GM19240 (cell line): ENCODE results near the gene MTMR3.

Experiments
- DNase-seq: peaks from one replicate; pipeline ENCODE4 v3.0.0; 2011; ENCODE audit warnings: low spot score; ENCODE audit not compliant: insufficient read length

MTMR3 gene

DNA sequence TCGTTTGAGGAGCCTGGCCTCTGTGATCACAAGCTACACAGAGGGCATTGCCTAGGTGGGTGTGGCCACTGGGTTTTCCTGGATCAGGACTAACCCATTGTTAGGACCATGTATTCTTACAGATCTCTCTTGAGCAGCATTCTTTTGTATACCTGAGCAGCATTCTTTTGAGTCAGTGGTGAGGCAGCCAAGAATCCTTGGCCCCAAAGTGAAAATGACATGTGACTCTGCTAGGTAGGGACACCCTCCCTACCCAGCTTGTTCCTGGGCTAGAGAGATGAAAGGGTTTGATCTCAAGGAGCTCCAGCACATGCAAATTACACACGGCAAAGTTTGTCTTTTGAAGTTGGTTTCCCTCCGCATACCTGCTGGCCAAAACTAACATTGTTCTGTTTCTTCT lies 142.2 kb downstream of the MTMR3 start:
- DNase-seq: no peak

DNA sequence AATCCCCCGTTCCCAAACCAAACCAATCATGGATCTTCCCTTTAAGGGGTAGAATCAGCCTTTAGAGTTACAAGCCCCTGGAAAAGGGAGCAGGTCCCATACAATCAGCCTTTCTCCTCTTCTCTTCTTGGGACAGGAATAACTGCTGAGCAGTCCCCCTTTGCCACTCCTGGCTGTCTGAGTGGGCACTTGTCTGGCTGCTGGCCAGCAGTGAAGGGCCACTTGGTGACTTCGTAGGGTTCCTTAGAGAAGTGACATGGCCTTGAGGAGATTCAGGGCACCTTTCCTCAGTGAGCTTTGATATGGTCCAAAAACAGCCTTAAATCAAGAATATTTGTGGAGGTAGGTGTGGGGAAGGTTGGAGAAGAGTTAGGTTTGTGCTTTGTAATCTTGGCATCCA lies 143.8 kb downstream of the MTMR3 start:
- no peak for DNase-seq

DNA sequence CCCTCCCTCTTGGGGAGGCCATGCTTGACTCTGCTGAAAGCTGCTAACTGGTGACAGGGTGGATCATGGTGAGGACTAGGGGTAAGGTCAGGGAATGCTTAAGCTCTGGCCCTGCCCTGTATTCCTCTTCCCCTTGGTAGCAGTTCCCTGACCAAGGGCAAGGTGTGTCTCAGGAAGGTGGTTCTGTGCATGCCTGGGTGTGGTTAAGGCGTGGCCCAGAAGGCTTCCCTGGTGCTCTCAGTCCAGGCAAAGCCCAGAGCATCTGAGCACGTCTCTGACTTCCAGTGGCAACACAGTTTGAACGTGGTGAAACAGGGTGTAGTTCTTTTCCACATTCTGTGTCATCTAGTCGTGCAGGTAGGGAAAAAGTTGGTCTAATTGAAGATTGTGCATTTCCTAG lies 144.2 kb downstream of the MTMR3 start:
- no peak for DNase-seq

DNA sequence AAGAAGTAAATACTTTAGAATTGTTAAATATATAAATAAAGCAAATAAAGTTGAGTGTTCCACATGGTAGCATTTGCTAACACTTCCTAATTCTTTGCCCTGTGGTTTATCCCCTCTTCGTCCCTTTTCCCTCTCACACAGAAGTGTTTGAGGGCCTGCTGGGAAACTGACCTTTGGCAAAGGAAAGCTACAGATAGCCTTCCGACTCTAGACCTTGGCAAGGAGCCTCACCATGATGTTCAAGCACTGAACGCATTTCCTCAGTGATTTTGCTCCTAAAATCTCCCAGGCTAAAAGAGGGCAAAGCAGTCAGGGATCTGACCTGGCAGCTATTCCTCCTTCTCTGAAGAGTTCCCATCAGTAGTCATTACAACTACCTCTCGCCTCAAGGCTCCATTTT lies 144.8 kb downstream of the MTMR3 start:
- no peak for DNase-seq

DNA sequence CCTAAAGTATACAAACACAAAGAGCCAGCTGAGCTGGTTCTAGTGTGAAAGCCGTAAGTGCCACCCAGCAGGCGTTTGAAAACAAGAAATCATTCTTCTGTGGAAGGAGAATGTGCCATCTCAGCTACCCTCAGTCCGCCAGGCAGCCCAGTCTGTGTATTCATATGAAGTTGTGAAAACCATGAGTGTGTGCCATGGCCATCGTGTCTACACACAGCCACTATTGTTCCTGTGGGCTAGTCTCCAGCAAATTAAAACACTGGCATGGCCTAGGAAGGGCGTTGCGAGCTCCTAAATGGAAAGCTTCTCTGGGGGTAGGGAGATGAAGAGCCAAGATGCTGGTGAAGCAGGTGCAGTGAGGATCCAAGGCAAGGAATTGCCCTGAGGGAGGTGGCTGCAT lies 145.8 kb downstream of the MTMR3 start:
- DNase-seq: no peak

DNA sequence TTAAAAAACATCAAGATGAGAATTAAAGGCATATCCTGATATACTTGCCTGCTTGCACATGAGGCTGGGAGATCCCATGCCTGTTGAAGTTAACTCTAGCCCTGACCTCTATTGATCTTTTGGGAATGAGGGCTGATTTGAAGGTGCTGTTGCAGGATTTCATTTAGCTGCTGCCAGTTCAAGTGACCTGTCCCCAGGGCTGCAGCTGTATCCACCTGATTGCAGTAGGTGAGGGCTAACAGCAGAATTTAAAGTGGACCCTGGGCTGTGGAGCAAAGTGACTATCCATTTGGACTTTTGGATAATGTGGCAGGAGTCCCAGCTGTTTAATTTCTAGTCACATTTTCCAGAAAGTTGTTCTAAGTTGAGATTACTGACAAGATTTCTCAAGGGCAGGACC lies 146.5 kb downstream of the MTMR3 start:
- DNase-seq: no peak

DNA sequence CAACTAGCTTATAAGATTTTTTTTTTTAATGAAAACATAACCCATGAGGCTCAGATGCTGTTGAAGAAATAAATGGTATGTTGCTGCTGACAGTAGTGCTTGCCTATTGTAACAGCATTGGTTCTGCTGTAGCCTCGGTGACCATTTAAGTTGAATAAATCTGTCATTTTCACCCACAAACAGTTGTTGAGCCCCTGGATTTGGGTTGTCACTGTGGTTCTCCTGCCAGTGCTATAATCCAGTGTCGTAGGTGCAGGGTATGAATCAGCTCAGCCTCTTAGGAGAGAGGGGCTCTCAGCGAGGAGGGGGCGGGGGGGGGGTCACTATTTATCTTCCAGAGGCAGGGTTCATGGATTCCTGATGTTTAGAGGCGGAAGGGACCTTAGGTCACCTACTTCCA lies 147.4 kb downstream of the MTMR3 start:
- no peak for DNase-seq

DNA sequence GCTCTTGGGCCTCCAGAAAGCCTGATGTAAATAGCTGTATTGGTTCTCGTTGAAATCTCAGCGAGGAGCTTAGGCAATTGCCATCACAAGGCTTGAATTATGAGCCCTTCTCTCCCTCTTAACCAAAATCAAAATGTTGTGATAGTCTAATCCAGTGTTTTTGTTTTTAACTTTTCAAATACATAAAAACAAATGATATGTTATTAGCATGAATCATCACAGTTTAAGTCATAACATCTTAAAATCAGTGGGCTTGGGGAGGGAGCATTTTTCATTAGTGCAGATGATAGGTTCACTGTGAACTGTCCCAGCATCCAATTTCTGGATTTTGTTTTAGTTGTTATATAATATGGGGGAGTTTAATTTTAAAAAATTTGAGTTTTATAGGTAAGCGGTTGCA lies 148.4 kb downstream of the MTMR3 start:
- no peak for DNase-seq

DNA sequence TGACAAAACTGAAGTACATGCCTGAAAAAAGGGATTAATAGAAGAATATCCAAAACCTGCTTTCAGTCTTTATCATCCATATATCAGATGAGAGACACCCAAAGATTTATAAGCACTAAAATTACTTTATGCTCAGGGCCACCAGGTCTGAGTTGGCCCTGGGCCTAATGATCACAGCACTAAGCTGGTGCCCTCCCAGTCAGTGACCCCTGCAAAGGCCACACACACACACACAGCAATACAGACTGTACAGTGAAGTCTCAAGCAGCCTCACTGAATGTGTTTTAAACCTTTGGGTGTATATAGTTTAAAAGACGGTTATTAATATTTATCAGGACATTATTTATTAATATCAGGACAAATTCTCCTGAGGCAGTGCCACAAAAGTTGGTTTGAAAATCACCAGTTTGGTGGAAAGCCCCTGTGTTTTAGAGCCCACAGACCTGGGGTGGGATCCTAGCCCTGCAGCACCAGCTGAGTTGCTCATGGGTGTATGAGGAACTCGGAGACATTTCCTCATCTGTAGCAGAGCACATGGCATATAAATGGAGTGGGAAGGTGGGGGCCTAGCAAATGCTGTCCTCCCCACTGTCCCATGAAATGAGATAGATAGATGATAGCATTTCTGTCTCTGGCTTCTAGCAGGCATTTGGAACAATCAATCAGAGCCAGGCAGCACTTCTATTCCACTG lies 148.9 kb downstream of the MTMR3 start:
- no peak for DNase-seq

DNA sequence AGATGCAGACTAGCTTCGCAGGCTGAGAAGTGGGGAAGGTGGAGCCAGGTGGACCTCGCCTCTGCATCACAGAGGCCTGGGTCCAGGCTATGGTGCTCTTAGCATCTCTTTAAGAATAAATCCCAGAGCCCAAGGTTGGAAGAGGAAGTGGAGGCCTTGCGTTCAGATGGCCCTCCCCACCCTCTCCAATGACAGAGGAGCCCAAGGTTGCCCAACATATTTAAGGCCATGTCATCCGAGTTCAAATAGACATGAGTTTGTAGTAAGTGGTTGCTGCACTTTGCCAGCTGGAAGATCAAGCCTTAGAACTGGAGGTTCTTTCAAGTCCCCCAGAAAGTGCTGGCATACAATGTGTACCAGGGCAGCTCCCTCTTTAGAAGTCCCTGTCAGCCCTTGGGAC lies 150.2 kb downstream of the MTMR3 start:
- DNase-seq: no peak

DNA sequence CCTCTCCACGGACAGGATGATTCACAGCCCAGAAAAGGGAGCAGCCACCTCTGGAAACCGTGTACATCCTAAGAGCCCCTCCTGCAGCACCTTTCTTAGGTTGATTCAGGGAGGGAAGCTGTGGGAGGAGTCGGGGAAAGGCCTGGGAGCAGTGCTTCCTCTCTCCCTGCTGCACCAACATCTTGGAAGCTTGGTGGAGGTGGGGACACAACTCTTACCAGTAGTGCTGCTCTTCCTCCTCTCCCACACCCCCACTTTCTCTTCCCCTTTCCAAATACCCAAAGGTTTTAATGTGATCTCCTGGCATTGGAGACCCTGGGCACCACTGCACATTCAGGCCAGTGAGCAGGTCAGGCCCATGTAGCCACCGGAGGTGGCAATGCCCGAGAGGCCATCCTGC lies 150.9 kb downstream of the MTMR3 start:
- DNase-seq: no peak

DNA sequence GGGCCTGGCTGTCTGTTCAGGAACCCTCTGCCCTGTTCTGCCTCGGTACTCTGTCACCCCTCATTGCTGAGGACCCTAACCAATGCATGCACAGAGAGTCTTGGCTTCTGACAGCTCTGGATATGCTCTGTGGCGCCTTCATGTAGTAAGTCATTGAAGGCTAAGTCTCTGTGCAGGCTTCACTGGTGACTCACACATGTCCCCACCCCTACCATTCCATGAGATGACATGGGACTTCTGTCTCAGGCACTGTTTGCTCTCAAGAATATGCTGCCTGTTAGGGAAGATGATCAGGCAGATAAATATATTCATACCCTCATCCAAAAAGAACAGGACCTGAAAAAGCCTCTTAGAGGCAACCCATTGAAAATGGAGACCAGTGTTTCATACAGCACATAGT lies 153.7 kb downstream of the MTMR3 start:
- DNase-seq: no peak

DNA sequence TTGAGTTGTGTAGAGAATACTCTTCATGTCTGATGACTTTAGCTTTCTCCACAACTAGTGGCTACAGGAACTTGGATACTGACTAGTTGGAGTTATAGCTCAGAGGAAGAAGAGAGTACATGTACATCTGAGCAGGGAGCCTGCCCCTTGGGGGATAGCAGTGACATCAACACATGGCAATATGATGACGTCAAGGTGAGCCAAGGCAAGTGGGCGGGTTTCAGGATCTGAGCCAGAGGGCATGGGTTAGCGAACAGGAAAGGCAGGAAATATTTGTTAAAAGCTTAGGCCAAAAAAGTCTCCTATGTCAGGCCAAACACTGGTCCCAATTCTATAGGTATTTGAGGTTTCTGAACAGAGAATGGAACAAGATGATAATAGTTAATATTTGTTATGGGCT lies 155.2 kb downstream of the MTMR3 start:
- DNase-seq: no peak

DNA sequence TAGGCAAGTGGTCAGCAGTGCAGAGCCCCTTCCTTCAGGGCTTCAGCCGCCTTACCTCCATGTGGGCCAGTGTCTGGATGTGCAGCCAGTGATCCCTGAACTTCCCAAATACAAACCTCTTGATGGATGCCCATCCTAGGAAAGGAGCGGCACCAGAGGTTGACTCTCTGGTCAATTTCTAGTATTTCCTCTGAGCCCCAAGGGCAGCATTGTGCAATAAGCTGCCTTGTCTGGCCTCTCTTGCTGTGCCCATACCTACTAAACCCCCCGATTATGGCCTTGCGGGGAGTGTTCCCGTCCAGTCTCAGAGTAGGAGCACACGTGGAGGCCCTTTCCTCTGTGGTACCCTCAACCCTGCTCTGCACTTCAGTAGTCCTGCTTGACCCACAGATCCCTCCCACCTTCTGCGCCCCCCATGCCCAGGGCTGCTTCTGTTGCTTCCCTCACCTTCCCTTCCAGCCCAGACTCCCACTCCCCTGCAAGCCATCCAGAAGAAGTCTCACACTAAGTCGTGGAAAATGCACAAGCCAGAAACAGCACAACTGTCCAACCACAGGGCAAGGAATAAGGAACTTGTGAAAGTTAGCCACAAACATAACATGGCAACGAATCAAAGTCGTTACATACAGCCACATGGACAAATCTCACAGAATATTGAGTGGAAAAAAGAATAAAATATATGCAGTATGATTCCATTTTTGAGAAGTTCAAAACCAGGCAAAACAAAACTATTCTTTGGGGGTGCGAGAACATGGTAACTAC lies 157.7 kb downstream of the MTMR3 start:
- no peak for DNase-seq

DNA sequence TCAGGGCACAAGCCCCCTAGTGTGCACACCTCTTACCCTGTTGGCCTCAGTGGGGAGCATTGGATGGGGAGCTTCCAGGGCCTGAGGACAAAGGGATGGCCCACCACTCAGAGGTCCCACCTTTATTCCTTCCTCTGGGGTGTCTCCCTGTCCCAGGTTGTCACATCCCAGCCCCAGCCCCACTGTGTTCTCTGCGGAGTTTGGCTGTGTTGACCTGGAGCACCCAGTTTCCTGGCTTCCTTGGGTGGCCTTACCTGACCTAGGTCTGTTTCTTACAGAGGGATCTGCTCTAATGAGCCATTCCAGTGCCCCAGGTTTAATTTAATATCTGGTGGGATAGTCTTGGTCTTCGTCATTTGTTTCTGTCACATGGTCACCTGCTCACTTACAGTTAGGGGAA lies 158.5 kb downstream of the MTMR3 start:
- no peak for DNase-seq

DNA sequence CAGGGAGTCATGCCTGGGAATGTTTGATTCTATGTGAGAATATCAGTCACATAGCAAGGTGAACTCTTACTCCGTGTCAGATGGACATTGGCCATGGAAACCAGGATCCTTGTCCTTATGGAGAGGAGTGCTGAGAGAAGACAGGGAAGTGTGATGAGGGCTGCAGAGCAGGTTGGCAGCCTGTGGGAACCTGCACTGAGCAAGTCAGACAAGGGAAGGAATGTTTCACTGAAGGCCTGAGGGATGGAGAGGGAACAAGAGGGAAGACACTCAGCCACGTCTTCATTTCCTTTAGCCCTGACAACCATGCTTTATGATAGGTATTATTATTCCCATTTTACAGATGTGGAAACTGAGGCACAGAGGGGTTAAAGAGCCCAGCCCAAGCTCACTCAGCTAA lies 158.9 kb downstream of the MTMR3 start:
- DNase-seq: no peak

DNA sequence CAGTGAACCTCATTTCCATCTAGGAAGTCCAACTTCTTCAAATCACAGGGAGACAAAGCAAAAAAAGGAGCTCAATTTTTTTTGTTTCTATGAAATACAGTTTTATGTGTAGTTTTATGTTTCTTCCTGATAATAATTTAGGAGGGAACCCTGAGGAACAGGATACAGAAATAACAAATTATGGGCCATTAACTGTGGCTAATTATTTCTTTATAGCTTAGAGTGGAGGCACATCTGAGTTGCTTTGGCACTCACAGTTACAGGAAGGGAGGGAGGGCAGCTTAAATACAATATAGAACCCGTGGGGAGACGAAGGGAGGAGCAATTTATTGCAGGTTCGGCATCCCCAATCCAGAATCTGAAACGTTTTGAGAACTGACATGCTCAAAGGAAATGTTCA lies 160.2 kb downstream of the MTMR3 start:
- DNase-seq: no peak

DNA sequence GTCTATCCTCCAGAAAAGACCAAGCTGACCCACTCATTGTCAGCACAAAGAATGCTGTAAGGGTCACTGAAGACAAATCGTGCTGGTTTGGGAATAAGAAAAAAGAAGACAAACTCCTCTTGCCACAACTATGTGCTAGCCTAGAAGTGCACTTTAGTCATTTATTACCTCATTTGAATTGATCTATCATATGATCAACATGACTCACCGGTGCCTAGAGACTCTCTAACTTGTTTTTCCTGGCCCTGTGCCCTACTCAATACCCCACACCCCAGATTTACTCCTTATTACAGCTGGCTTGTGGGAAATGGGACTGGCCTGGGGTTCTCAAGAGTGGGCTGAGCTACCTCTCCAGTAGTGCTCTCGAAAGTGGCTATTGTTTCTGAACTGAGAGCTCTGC lies 161.4 kb downstream of the MTMR3 start:
- DNase-seq: no peak

DNA sequence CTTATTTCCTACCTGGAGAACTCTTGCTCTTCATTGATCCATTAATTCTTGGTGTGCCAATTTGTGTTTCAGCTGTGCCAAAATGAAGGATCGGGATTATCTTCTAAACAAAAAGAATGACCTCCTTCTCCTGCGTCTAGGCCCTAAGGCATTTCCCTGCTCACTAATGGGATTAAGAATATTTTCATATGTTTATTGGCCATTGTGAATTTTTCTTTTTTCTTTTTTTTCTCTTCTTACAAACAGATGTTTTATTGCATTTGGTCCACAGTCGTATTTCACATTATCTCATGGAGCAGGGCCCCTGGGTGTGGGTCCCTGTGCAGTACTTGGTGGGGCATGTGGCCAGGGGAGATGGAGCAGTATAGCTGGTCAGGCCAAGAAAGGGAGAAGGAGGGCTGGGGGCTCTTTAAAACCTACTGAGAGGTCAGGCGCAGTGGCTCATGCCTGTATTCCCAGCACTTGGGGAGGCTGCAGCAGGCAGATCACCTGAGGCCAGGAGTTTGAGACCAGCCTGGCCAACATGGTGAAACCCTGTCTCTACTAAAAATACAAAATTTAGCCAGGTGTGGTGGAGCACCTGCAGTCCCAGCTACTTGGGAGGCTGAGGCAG lies 162.0 kb downstream of the MTMR3 start:
- DNase-seq: no peak

DNA sequence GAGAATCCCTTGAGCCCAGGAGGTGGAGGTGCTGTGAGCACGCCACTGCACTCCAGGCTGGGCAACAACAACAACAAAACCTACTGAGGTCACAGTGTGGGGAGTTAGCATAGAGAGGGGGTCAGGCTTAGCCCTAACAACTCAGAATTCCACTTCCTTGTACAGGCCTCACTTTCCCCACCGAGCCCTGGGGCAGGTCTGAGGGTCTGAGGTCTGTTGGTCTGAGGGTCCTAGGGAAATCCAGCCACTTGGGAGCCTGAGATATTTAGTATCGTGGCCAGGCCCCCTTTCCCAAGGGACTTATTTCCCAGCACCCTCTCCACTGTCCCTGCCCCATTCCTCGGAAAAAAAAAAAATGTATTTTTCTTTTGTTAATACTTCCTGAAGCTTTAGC lies 162.5 kb downstream of the MTMR3 start:
- no peak for DNase-seq

DNA sequence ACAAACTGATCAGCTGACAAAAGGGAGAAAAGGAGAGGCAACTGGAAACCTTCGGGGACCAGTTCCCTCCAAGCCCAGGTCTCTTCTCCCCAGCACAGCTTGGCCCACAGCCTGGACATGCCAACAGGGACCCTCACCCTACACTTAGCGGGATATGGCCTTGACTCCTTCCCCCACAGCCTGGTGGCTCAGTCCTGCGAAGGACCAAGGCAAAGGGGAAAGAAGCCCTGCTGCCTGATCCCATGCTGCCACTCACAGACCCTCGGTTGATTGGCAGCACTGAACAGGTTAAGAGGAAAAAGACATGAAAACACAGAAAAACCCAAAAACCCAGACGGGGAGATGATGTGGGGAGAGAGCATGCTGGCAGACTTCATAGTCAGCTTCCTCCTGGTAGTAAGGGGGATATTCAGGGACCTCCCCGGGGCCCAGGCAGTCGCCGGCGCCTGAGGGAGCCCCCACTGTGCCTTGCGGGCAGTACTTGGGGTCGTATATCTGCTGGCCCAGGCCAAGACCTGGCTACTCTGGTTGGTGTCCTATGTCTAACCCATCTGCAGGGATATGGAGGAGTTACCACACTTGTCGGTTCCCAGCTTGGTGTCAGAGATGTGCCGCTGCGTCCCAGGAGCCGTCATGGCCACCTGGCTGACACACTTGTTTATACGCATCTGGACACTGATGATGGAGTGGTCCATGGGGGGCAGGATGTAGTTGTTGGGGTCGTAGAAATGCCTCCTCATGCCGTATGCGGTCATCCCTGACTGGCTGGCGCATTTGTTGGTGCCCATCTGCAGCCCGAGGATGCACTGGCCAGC lies 163.1 kb downstream of the MTMR3 start:
- DNase-seq: no peak
